A549 (cell line): ENCODE results near the gene NAA15.

Source experiments
- CBX8 ChIP-seq: fragments of 200-600 bp; sonication (generic); IDR thresholded peaks from 2 replicates; pipeline ENCODE4 v1.6.1; 2016
- CEBPB ChIP-seq, 2 experiments: fragments of >200 bp in 1 of 2; sonication (Bioruptor Twin) in 1 of 2; formaldehyde crosslinking in 1 of 2; IDR thresholded peaks; 2 replicates each; pipeline ENCODE4 v1.6.1; 2012 to 2016
- CHD2 ChIP-seq: fragments of 150-350 bp; IDR thresholded peaks from 2 replicates; pipeline ENCODE4 v1.6.1; 2014; ENCODE audit warnings: low read length; ENCODE audit not compliant: partially characterized antibody
- CTCF ChIP-seq: fragments of >200 bp; sonication (Bioruptor Twin); formaldehyde crosslinking; IDR thresholded peaks from 3 replicates; pipeline ENCODE4 v1.5.1; 2016
- EHMT2 ChIP-seq: fragments of 200-600 bp; sonication (generic); IDR thresholded peaks from 2 replicates; pipeline ENCODE4 v1.6.1; 2016; ENCODE audit warnings: antibody characterized with exemption, low read depth, mild to moderate bottlenecking, moderate library complexity
- MAX ChIP-seq: IDR thresholded peaks from 2 replicates; pipeline ENCODE4 v1.6.1; 2012
- NR3C1 ChIP-seq: fragments of >200 bp; sonication (Bioruptor Twin); formaldehyde crosslinking; IDR thresholded peaks from 3 replicates; pipeline ENCODE4 v1.6.1; 2017
- PHF8 ChIP-seq: fragments of 200-600 bp; sonication (generic); IDR thresholded peaks from 2 replicates; pipeline ENCODE4 v1.6.1; 2016; ENCODE audit warnings: low read depth, mild to moderate bottlenecking, antibody characterized with exemption, moderate library complexity, borderline replicate concordance
- POLR2A ChIP-seq: IDR thresholded peaks from 2 replicates; pipeline ENCODE4 v1.6.1; 2012; ENCODE audit warnings: mild to moderate bottlenecking, low read length
- RARB ChIP-seq: fragments of 250-450 bp; sonication (Bioruptor Pico); IDR thresholded peaks from 2 replicates; pipeline ENCODE4 v1.8.0; 2021; ENCODE audit warnings: mild to moderate bottlenecking, moderate library complexity
- USF2 ChIP-seq: fragments of 450-650 bp; IDR thresholded peaks from 2 replicates; pipeline ENCODE4 v1.6.1; 2014; ENCODE audit warnings: antibody characterized with exemption
- TF ChIP-seq, protein P1 (sequence below): fragments of >200 bp; sonication (Bioruptor Twin); formaldehyde crosslinking; IDR thresholded peaks from 3 replicates; pipeline ENCODE4 v1.6.1; 2016

GRCh38 chr4:139253046-139253445 is 48.3 kb upstream of the NAA15 start:
- no peak for TF ChIP-seq CTCF
- TF ChIP-seq CEBPB (IDR thresholded peaks at IDR 0.05) = no peak
- no peak for TF ChIP-seq EHMT2
- no peak for TF ChIP-seq POLR2A
- TF ChIP-seq, protein P1, sequence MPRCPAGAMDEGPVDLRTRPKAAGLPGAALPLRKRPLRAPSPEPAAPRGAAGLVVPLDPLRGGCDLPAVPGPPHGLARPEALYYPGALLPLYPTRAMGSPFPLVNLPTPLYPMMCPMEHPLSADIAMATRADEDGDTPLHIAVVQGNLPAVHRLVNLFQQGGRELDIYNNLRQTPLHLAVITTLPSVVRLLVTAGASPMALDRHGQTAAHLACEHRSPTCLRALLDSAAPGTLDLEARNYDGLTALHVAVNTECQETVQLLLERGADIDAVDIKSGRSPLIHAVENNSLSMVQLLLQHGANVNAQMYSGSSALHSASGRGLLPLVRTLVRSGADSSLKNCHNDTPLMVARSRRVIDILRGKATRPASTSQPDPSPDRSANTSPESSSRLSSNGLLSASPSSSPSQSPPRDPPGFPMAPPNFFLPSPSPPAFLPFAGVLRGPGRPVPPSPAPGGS = no peak
- TF ChIP-seq MAX = no peak
- no peak for TF ChIP-seq PHF8
- no peak for TF ChIP-seq NR3C1
- no peak for TF ChIP-seq RARB (CRISPR knock-in tag)
- no peak for TF ChIP-seq USF2
- TF ChIP-seq CBX8 = no peak
- no peak for TF ChIP-seq CHD2
